HG02943 (cell line): ENCODE measurements around the gene APOA1.
"Not testable (repeated sequence)": the region's sequence is repeated elsewhere in the genome, so short reads cannot be mapped to it uniquely, and the experiment has no call there.

Source experiments
- ATAC-seq: cut with Tn5 transposase; IDR thresholded peaks from one replicate; pipeline ENCODE4 v1.9.1; 2021; ENCODE audit warnings: mild to moderate bottlenecking, low read depth, moderate library complexity; ENCODE audit not compliant: unreplicated experiment

APOA1 gene

GRCh38 chr11:116835042-116835772 is 2.2 kb downstream of the APOA1 start:
- no peak for ATAC-seq

- ATAC-seq = not testable (repeated sequence)
Observed at GRCh38 chr11:116834535-116835041, 2.8 kb downstream of the APOA1 start.

GRCh38 chr11:116833816-116834534 is 3.4 kb downstream of the APOA1 start:
- ATAC-seq = no peak

- ATAC-seq = no peak
Observed at GRCh38 chr11:116833491-116833815, 4.0 kb downstream of the APOA1 start.

GRCh38 chr11:116832350-116833290 is 4.8 kb downstream of the APOA1 start:
- no peak for ATAC-seq

- no peak for ATAC-seq
Observed at GRCh38 chr11:116831790-116832349, 5.6 kb downstream of the APOA1 start.

- ATAC-seq = no peak
Observed at GRCh38 chr11:116830184-116830912, 7.1 kb downstream of the APOA1 start.

- ATAC-seq = no peak
Observed at GRCh38 chr11:116829525-116830183, 7.8 kb downstream of the APOA1 start, which contains the start of gene APOC3. Gene APOC3, plus strand, starts transcription at chr11:116829907. Its CDS starts 676 bp downstream, at chr11:116830583.

- no peak for ATAC-seq
Observed at GRCh38 chr11:116828632-116829524, 8.5 kb downstream of the APOA1 start.

- ATAC-seq = no peak
Observed at GRCh38 chr11:116827461-116827860, 10.0 kb downstream of the APOA1 start.

- no peak for ATAC-seq
Observed at GRCh38 chr11:116826751-116827431, 10.5 kb downstream of the APOA1 start.

GRCh38 chr11:116825854-116826750 is 11.3 kb downstream of the APOA1 start:
- no peak for ATAC-seq

GRCh38 chr11:116825434-116825833 is 12.0 kb downstream of the APOA1 start:
- ATAC-seq = no peak

GRCh38 chr11:116823031-116823843 is 14.2 kb downstream of the APOA1 start, which contains the start of gene APOA4:
Gene APOA4, minus strand, starts transcription at chr11:116823304. Its CDS starts 113 bp downstream, at chr11:116823191.
- no peak for ATAC-seq

- ATAC-seq = no peak
Observed at GRCh38 chr11:116822575-116822974, 14.8 kb downstream of the APOA1 start.
